Measurements from ENCODE around the gene SOWAHD. TPM values are rescaled to one million over a fixed set of nuclear protein-coding genes. Genes with fewer than 3 reads are reported as not detected.
"Not testable (repeated sequence)": the region's sequence is repeated elsewhere in the genome, so short reads cannot be mapped to it uniquely, and the experiment has no call there.

SOWAHD gene
- 0.38 TPM for polyA plus RNA-seq (ENCODE audit: insufficient read length)
- long read RNA-seq, donor 1, partial matches to known transcripts, result 0 of 2 reads
- long read RNA-seq, donor 1, other reads (novel, unspliced or antisense), result 0 of 2 reads
- long read RNA-seq, donor 2, result 0 reads
- long read RNA-seq, donor 3, result 0 reads
- long read RNA-seq, donor 4, result 0 reads
- long read RNA-seq, donor 5, partial matches to known transcripts, result 368 of 368 reads
- long read RNA-seq, donor 5, other reads (novel, unspliced or antisense), result 0 of 368 reads
- long read RNA-seq, donor 6, partial matches to known transcripts, result 0 of 3 reads
- long read RNA-seq, donor 6, other reads (novel, unspliced or antisense), result 0 of 3 reads
- long read RNA-seq, donor 7, partial matches to known transcripts, result 0 of 2 reads
- long read RNA-seq, donor 7, other reads (novel, unspliced or antisense), result 0 of 2 reads
- long read RNA-seq, donor 8, partial matches to known transcripts, result 9 of 134 reads
- long read RNA-seq, donor 8, other reads (novel, unspliced or antisense), result 125 of 134 reads

- no peak for DNase-seq
Observed at GRCh38 chrX:119757979-119758730, at the start of gene SOWAHD. Gene SOWAHD, plus strand, starts transcription at chrX:119758588. Its CDS starts 80 bp downstream, at chrX:119758668.

- no peak for DNase-seq
Observed at GRCh38 chrX:119708936-119709335, 49.5 kb upstream of the SOWAHD start.

- no peak for DNase-seq
Observed at GRCh38 chrX:119709630-119710029, 48.8 kb upstream of the SOWAHD start.

- DNase-seq, result no peak
Observed at GRCh38 chrX:119721487-119721886, 36.9 kb upstream of the SOWAHD start.

- no peak for DNase-seq
Observed at GRCh38 chrX:119721926-119722325, 36.5 kb upstream of the SOWAHD start.

GRCh38 chrX:119726900-119727555 is 31.4 kb upstream of the SOWAHD start:
- DNase-seq, result no peak

GRCh38 chrX:119728487-119728886 is 29.9 kb upstream of the SOWAHD start:
- DNase-seq, result no peak

- no peak for DNase-seq
Observed at GRCh38 chrX:119729408-119730201, 28.8 kb upstream of the SOWAHD start.

- DNase-seq, result no peak
Observed at GRCh38 chrX:119734897-119735339, 23.5 kb upstream of the SOWAHD start.

GRCh38 chrX:119735467-119735866 is 22.9 kb upstream of the SOWAHD start:
- no peak for DNase-seq

- DNase-seq, result no peak
Observed at GRCh38 chrX:119736206-119736764, 22.1 kb upstream of the SOWAHD start.

- DNase-seq, result no peak
Observed at GRCh38 chrX:119738742-119739141, 19.6 kb upstream of the SOWAHD start.

GRCh38 chrX:119745283-119745848 is 13.0 kb upstream of the SOWAHD start:
- no peak for DNase-seq

- DNase-seq, result not testable (repeated sequence)
Observed at GRCh38 chrX:119750131-119750530, 8.3 kb upstream of the SOWAHD start.

GRCh38 chrX:119750751-119751150 is 7.6 kb upstream of the SOWAHD start:
- DNase-seq, result not testable (repeated sequence)

GRCh38 chrX:119753001-119753400 is 5.4 kb upstream of the SOWAHD start:
- no peak for DNase-seq

GRCh38 chrX:119753639-119754257 is 4.6 kb upstream of the SOWAHD start:
- DNase-seq, result no peak

- DNase-seq, result no peak
Observed at GRCh38 chrX:119755981-119756533, 2.3 kb upstream of the SOWAHD start.

GRCh38 chrX:119756926-119757635 is 1.3 kb upstream of the SOWAHD start:
- no peak for DNase-seq

GRCh38 chrX:119757646-119757978 is 776 bp upstream of the SOWAHD start:
- DNase-seq, result no peak
